DND-41 (cell line): ENCODE measurements around the gene GAS7.

Source experiments
- ATAC-seq: fragments of 200-7000 bp; cut with Tn5 transposase; 3 replicates; pipeline ENCODE4 v1.9.1; 2021; ENCODE audit warnings: low read depth; ENCODE audit not compliant: insufficient read depth
- DNase-seq: peaks from one replicate; pipeline ENCODE4 v3.0.0-alpha.2; 2020
- H2AFZ ChIP-seq: 2 replicates; pipeline ENCODE4 v1.6.0; 2012; ENCODE audit warnings: low read depth, low read length
- H3K27ac ChIP-seq: 2 replicates; pipeline ENCODE4 v1.5.1; 2012; ENCODE audit warnings: low read length, inconsistent platforms
- H3K27me3 ChIP-seq: fragments of 200-600 bp; sonication (generic); 2 replicates; pipeline ENCODE4 v1.6.0; 2012; ENCODE audit warnings: low read length, mild to moderate bottlenecking, inconsistent platforms; ENCODE audit not compliant: insufficient read depth, poor library complexity
- H3K36me3 ChIP-seq: 2 replicates; pipeline ENCODE4 v1.5.1; 2012; ENCODE audit warnings: low read length, inconsistent platforms; ENCODE audit not compliant: insufficient read depth
- H3K4me1 ChIP-seq: 2 replicates; pipeline ENCODE4 v1.5.1; 2012; ENCODE audit warnings: mild to moderate bottlenecking, low read length; ENCODE audit not compliant: insufficient read depth
- H3K4me2 ChIP-seq: 2 replicates; pipeline ENCODE4 v1.6.0; 2012; ENCODE audit warnings: mild to moderate bottlenecking, moderate library complexity, low read length, inconsistent platforms; ENCODE audit not compliant: insufficient read depth
- H3K4me3 ChIP-seq, 2 experiments: fragments of 200-600 bp in 1 of 2; shearing (Covaris generic) in 1 of 2; 2 replicates each; pipeline ENCODE4 v1.5.1; 2012 to 2016; ENCODE audit warnings: inconsistent platforms in 2 of 2, low read length in 2 of 2, mild to moderate bottlenecking in 2 of 2, low read depth in 1 of 2, moderate library complexity in 1 of 2
- H3K79me2 ChIP-seq: 2 replicates; pipeline ENCODE4 v1.6.0; 2012; ENCODE audit warnings: low read length, inconsistent platforms; ENCODE audit not compliant: insufficient read depth
- H3K9ac ChIP-seq: 2 replicates; pipeline ENCODE4 v1.6.0; 2012; ENCODE audit warnings: low read depth, mild to moderate bottlenecking, inconsistent platforms, low read length, moderate library complexity
- H3K9me3 ChIP-seq: 2 replicates; pipeline ENCODE4 v1.5.1; 2012; ENCODE audit warnings: low read length, moderate library complexity, mild to moderate bottlenecking, inconsistent platforms; ENCODE audit not compliant: insufficient read depth, severe bottlenecking
- H4K20me1 ChIP-seq: 2 replicates; pipeline ENCODE4 v1.6.0; 2012; ENCODE audit warnings: low read length; ENCODE audit not compliant: insufficient read depth
- CTCF ChIP-seq: IDR thresholded peaks from 2 replicates; pipeline ENCODE4 v1.5.1; 2012; ENCODE audit warnings: borderline replicate concordance, low read length, moderate library complexity, mild to moderate bottlenecking; ENCODE audit not compliant: poor library complexity, severe bottlenecking; ENCODE audit errors: extremely low read depth
- EZH2 ChIP-seq: IDR thresholded peaks from 3 replicates; pipeline ENCODE4 v1.6.1; 2012; ENCODE audit warnings: borderline replicate concordance, low read depth, mild to moderate bottlenecking, moderate library complexity, low read length, inconsistent platforms; ENCODE audit not compliant: severe bottlenecking

Gene GAS7

GRCh38 chr17:10207153-10207552 is 8.7 kb upstream of the GAS7 start:
- ATAC-seq (no peak), DNase-seq (no peak)
- peaks cover 12% of the 10 kb centered on the region for H3K9me3 ChIP-seq
- H3K27me3 ChIP-seq = no peaks in the 10 kb centered on the region
- no peaks in the 10 kb centered on the region for H3K79me2 ChIP-seq
- H3K36me3 ChIP-seq = no peaks in the 10 kb centered on the region
- no peaks in the 10 kb centered on the region for H4K20me1 ChIP-seq
- H2AFZ ChIP-seq = no peak overlapping the region
- no peak overlapping the region for H3K9ac ChIP-seq
- no peak overlapping the region for H3K4me3 ChIP-seq
- H3K4me1 ChIP-seq = no peaks in the 10 kb centered on the region
- no peak for TF ChIP-seq EZH2
- no peak for TF ChIP-seq CTCF
- H3K27ac ChIP-seq = no peak overlapping the region
- H3K4me2 ChIP-seq = no peak overlapping the region

GRCh38 chr17:10205549-10206185 is 7.3 kb upstream of the GAS7 start:
- no peaks in the 10 kb centered on the region for H3K79me2 ChIP-seq
- peaks cover 12% of the 10 kb centered on the region for H3K9me3 ChIP-seq
- DNase-seq = peak; percentile 21
- no peaks in the 10 kb centered on the region for H3K36me3 ChIP-seq
- no peaks in the 10 kb centered on the region for H3K27me3 ChIP-seq
- no peaks in the 10 kb centered on the region for H3K4me1 ChIP-seq
- ATAC-seq = no peak; the same call in 2 of the 3 replicates
- H3K4me2 ChIP-seq = no peak overlapping the region
- no peak overlapping the region for H3K4me3 ChIP-seq
- H2AFZ ChIP-seq = no peak overlapping the region
- no peak for TF ChIP-seq EZH2
- no peak for TF ChIP-seq CTCF
- no peaks in the 10 kb centered on the region for H4K20me1 ChIP-seq
- H3K9ac ChIP-seq = no peak overlapping the region
- no peak overlapping the region for H3K27ac ChIP-seq

GRCh38 chr17:10201680-10202079 is 3.3 kb upstream of the GAS7 start:
- Histone ChIP-seq H3K4me2 (no peak overlapping the region), H3K9me3 (peaks cover 12% of the 10 kb centered on the region), H3K9ac (no peak overlapping the region), H3K27me3 (no peaks in the 10 kb centered on the region), H3K27ac (no peak overlapping the region), H3K4me3 (no peak overlapping the region), H3K4me1 (peaks cover 23% of the 10 kb centered on the region), H3K79me2 (peaks cover 15% of the 10 kb centered on the region), H3K36me3 (no peaks in the 10 kb centered on the region; the same call in 1 of the 2 replicates), H2AFZ (no peak overlapping the region), H4K20me1 (peaks cover 10% of the 10 kb centered on the region)
- ATAC-seq (no peak), DNase-seq (no peak)
- TF ChIP-seq CTCF (no peak), EZH2 (no peak)

- TF ChIP-seq EZH2 (no peak), CTCF (no peak)
- H2AFZ ChIP-seq = no peak overlapping the region
- no peaks in the 10 kb centered on the region for H3K27me3 ChIP-seq
- DNase-seq (no peak), ATAC-seq (no peak)
- H3K9ac ChIP-seq = no peak overlapping the region
- peaks cover 16% of the 10 kb centered on the region for H4K20me1 ChIP-seq
- H3K36me3 ChIP-seq = no peaks in the 10 kb centered on the region; the same call in 1 of the 2 replicates
- H3K4me3 ChIP-seq = no peak overlapping the region
- peaks cover 31% of the 10 kb centered on the region for H3K4me1 ChIP-seq
- H3K79me2 ChIP-seq = peaks cover 24% of the 10 kb centered on the region
- no peak overlapping the region for H3K27ac ChIP-seq
- peaks cover 7% of the 10 kb centered on the region for H3K9me3 ChIP-seq
- H3K4me2 ChIP-seq = no peak overlapping the region
These were observed 2.2 kb upstream of the GAS7 start for GRCh38 chr17:10200645-10201044.
